IPS-20b (cell line): ENCODE results near the gene SMIM36.
"Not testable (repeated sequence)": the region's sequence is repeated elsewhere in the genome, so short reads cannot be mapped to it uniquely, and the experiment has no call there.

Source experiments
- H3K27ac ChIP-seq: one replicate; pipeline ENCODE4 v1.5.1; 2013; ENCODE audit warnings: low read length
- H3K27me3 ChIP-seq: 2 replicates; pipeline ENCODE4 v1.6.1; 2013; ENCODE audit warnings: mild to moderate bottlenecking, low read length, inconsistent platforms; ENCODE audit not compliant: insufficient read depth
- H3K36me3 ChIP-seq: 2 replicates; pipeline ENCODE4 v1.6.1; 2013; ENCODE audit warnings: low read depth, mild to moderate bottlenecking, inconsistent platforms, low read length, moderate library complexity; ENCODE audit not compliant: insufficient read depth
- H3K4me1 ChIP-seq: 2 replicates; pipeline ENCODE4 v1.6.1; 2013; ENCODE audit warnings: mild to moderate bottlenecking, control low read depth, inconsistent platforms, low read length, moderate library complexity; ENCODE audit not compliant: insufficient read depth
- H3K4me3 ChIP-seq: 2 replicates; pipeline ENCODE4 v1.5.1; 2013; ENCODE audit warnings: mild to moderate bottlenecking, low read length, inconsistent platforms
- H3K9ac ChIP-seq: 2 replicates; pipeline ENCODE4 v1.6.1; 2013; ENCODE audit warnings: low read depth, mild to moderate bottlenecking, inconsistent platforms, low read length, moderate library complexity
- H3K9me3 ChIP-seq: 2 replicates; pipeline ENCODE4 v1.6.1; 2013; ENCODE audit warnings: mild to moderate bottlenecking, low read depth, low read length, inconsistent platforms; ENCODE audit not compliant: insufficient read depth

The SMIM36 gene

DNA sequence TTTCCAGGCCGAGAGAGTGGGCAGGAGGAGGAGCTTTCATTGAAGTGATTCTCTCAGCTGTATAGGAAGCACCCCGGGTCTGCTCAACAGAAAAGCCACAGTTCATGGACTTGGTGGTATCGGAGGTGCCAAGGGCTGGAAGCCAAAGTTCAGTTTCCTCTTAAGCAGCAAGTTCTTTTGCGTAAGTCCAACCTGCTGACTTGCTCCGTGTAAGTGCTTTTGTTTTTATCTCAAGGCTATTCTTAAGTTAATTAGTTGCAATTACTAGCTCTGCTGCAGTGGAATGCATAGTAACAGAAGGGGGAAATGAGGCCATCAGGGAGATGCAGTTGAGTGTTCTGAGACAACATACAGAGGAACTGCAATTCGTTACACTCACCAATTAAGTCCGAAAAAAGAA, 44.6 kb downstream of the SMIM36 start:
- H3K9me3 ChIP-seq: no peaks in the 10 kb centered on the region; the same call in 1 of the 2 replicates
- peak overlapping the region; percentile 30 for H3K27ac ChIP-seq
- peak overlapping the region; percentile 33 for H3K4me3 ChIP-seq
- peak overlapping the region; percentile 43 for H3K9ac ChIP-seq
- no peaks in the 10 kb centered on the region for H3K36me3 ChIP-seq
- no peaks in the 10 kb centered on the region for H3K27me3 ChIP-seq
- H3K4me1 ChIP-seq: peaks cover 11% of the 10 kb centered on the region; the same call in 1 of the 2 replicates

DNA sequence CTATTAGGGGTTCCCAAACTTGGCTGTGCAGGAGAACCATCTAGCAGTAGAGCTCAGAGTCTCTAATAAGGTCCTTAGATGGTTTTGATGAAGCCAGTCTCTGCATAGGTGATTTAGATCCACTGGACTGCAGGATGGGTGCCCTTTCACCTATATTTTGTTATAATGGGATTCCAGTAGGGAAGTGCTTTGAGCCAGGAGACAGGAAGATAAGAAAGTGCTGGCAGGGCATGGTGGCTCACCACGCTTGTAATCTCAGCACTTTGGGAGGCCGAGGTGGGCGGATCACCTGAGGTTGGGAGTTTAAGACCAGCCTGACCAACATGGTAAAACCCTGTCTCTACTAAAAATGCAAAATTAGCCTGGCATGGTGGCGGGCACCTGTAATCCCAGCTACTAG, 45.5 kb downstream of the SMIM36 start:
- H3K9ac ChIP-seq, H3K4me3 ChIP-seq, H3K27ac ChIP-seq, H3K36me3 ChIP-seq, H3K27me3 ChIP-seq, H3K9me3 ChIP-seq: not testable (repeated sequence)
- H3K4me1 ChIP-seq: peaks cover 11% of the 10 kb centered on the region; the same call in 1 of the 2 replicates

DNA sequence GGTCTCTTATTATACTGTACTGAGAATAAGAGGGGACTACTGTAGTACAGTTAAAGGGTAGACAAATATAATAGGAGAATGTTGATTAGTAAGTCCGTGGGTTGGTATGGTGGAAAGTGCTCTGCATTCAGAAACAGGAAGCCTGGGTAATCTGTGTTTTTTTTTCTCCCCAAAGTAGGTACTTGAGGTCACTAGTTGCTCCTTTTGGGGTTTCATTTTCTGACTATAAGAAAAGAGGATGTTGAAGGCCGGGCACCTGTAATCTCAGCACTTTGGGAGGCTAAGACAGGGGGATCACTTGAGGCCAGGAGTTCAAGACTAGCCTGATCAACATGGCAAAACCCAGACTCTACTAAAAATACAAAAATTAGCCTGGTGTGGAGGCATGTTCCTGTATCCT, 47.7 kb downstream of the SMIM36 start:
- Histone ChIP-seq H3K9me3 (no peaks in the 10 kb centered on the region; the same call in 1 of the 2 replicates), H3K27ac (no peak overlapping the region), H3K4me3 (no peak overlapping the region), H3K4me1 (peaks cover 15% of the 10 kb centered on the region; the same call in 1 of the 2 replicates), H3K27me3 (no peaks in the 10 kb centered on the region), H3K36me3 (no peaks in the 10 kb centered on the region), H3K9ac (no peak overlapping the region)

DNA sequence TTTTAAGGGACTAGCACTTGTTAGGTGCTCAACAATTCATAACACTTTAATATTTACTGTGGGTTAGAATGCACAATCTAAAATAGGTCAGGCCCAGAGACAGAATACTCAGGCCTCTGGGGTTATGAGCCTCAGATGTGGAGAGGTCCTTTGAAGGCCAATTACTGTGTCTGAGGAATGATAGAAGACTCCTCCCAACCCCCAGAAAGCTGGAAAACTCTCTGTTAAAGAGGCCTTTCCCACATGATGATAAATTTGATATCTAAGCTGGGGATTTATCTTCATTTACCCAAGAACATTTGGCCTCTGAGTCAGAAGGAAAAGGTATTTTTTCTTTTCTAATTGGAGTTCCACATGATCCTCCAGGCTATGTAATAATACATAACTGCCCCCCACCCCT, 48.5 kb downstream of the SMIM36 start:
- no peak overlapping the region for H3K9ac ChIP-seq
- H3K4me1 ChIP-seq: peaks cover 15% of the 10 kb centered on the region; the same call in 1 of the 2 replicates
- no peak overlapping the region for H3K27ac ChIP-seq
- no peaks in the 10 kb centered on the region for H3K36me3 ChIP-seq
- no peak overlapping the region for H3K4me3 ChIP-seq
- no peaks in the 10 kb centered on the region for H3K27me3 ChIP-seq
- no peaks in the 10 kb centered on the region for H3K9me3 ChIP-seq

DNA sequence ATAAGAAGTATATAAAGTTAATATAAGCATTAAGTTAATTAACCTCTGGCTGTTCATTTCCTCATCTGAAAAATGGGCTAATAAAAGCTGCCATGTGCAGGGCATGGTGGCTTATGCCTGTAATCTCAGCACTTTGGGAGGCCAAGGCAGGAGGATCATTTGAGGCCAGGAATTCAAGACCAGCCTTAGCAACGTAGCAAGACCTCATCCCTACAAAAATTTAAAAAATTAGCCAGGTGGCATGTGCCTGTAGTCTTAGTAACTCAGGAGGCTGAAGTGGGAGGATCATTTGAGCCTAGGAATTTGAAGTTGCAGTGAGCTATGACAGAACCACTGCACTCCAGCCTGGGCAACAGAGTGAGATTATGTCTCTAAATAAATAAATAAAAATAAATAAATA, 49.0 kb downstream of the SMIM36 start:
- no peaks in the 10 kb centered on the region for H3K27me3 ChIP-seq
- peaks cover 15% of the 10 kb centered on the region; the same call in 1 of the 2 replicates for H3K4me1 ChIP-seq

DNA sequence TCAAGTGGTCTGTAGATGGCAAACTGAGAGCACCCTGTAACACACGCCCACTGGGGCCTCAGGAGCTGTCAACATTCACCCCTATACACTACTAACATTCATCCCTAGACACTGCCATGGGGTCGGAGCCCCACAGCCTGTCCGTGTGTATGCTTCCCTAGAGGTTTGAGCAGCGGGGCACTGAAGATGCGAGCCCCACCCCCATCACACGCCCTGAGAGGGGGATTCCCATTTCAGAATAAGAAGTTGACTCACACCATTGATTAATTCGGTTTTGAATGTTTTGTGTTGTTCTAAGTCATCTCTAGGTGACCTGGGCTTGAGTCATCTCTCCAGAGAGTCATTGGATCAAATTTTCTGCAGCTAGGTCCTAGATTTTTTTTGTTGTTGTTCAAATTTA, 52.3 kb downstream of the SMIM36 start:
- Histone ChIP-seq H3K27me3 (no peaks in the 10 kb centered on the region), H3K9ac (no peak overlapping the region), H3K36me3 (no peaks in the 10 kb centered on the region), H3K27ac (no peak overlapping the region), H3K4me1 (peaks cover 16% of the 10 kb centered on the region), H3K9me3 (no peaks in the 10 kb centered on the region), H3K4me3 (no peak overlapping the region)

More for the DNA sequence above, 49.0 kb downstream of the SMIM36 start:
- no peaks in the 10 kb centered on the region for H3K36me3 ChIP-seq
- no peaks in the 10 kb centered on the region for H3K9me3 ChIP-seq
- H3K4me3 ChIP-seq: no peak overlapping the region
- H3K9ac ChIP-seq: no peak overlapping the region
- no peak overlapping the region for H3K27ac ChIP-seq

DNA sequence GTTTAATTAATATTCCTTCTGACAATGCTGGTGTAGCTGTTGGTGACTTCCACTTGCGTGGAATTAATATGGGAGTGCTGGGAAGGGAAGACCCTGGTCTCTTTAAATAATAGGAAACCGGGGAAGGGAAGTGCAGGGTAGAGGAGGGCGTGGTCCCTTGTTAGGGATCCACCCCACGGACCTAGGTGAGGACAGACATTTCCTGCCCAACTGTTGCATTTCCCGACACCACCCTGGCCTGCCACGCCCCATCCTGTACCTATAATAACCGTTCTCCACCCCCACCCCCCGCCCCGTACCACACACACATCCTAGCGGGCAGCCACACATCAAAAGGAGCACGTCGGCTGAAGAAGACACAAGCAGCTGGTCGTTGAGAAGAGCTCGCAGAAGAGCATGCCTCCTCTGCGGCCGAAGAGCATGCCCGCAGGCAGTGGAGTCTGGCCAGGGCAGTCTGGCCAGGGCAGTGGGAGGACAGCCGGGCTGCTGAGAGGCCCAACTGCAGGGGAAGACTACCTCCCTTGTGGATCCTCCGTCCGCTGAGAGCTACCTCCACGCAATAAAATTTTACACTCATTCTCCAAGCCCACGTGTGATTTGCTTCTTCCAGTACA, 52.9 kb downstream of the SMIM36 start:
- no peaks in the 10 kb centered on the region for H3K9me3 ChIP-seq
- H3K4me1 ChIP-seq: peaks cover 20% of the 10 kb centered on the region
- no peak overlapping the region for H3K27ac ChIP-seq
- no peak overlapping the region for H3K4me3 ChIP-seq
- H3K27me3 ChIP-seq: no peaks in the 10 kb centered on the region
- no peaks in the 10 kb centered on the region for H3K36me3 ChIP-seq
- H3K9ac ChIP-seq: no peak overlapping the region

DNA sequence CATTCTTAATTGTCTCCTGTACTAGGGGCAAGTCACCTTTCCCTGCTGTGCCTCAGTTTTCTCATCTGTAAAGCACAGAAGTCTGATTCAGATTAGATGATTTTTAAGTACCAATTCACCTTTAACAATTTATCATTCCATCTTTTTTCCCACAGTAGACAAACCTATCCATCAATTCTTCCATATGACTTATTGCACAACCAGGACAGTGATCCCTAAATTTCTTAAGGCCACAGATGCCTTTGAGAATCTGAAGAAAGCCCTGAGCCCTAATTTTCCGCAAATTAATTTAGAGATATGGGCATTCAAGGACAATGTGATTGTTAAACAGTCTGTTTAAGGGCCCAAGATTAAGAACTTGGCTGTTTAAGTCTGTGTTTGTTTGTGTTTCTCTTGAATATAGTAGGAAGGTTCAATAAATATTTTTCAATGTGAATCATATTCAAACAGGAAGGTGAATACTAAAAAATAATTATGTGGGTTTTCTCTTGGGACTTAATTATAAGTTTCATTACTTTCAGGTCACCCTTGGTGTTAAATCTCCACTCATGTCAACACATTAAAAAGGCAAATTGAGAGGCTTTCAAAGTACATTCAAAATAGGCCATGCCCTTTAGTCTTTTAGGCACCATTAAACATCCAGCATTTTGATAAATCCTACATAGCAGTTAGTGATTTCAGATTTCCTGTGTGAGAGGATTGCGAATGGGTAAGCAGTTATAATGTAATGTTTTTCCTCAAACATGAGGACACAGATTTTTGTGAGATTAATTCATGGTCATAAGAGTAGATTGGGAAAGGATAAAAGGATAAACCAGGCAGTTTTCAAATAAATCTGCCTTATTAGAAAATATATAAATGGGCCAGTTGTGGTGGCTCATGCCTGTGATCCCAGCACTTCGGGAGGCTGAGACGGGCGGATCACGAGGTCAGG, 54.7 kb downstream of the SMIM36 start:
- no peak overlapping the region for H3K27ac ChIP-seq

DNA sequence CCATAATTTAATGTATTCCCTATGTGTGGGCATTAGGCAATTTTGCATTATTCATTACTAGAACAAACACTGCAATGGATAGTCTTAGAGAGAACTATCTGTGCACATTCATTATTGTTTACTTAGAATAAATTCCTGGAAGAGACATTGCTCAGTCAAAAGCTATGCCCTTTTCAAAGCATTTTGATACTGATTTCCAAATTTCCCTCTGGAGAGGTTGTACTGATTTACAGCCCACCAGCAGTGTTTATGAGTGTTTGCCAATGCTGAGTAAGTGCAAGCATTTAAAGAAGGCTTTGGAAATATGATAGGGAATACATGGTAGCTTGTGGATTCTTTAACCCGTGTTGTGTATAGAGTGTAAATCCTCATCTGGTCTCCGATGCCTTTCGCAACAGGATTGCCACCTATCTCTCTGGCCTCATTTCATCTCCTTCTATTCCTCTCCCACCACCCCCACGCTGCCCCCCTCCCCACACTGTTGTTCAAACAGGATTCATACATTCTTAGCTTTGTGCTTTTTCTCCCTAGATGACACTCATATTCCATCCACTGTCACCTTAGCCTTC, 56.3 kb downstream of the SMIM36 start:
- H3K9me3 ChIP-seq: no peaks in the 10 kb centered on the region
- no peak overlapping the region for H3K27ac ChIP-seq
- no peaks in the 10 kb centered on the region for H3K27me3 ChIP-seq
- no peaks in the 10 kb centered on the region for H3K36me3 ChIP-seq
- no peak overlapping the region; the same call in 1 of the 2 replicates for H3K4me3 ChIP-seq
- H3K4me1 ChIP-seq: peaks cover 20% of the 10 kb centered on the region
- no peak overlapping the region for H3K9ac ChIP-seq

More for the DNA sequence above, 54.7 kb downstream of the SMIM36 start:
- Histone ChIP-seq H3K9ac (no peak overlapping the region), H3K36me3 (no peaks in the 10 kb centered on the region), H3K4me3 (no peak overlapping the region), H3K4me1 (peaks cover 20% of the 10 kb centered on the region), H3K9me3 (no peaks in the 10 kb centered on the region), H3K27me3 (no peaks in the 10 kb centered on the region)

DNA sequence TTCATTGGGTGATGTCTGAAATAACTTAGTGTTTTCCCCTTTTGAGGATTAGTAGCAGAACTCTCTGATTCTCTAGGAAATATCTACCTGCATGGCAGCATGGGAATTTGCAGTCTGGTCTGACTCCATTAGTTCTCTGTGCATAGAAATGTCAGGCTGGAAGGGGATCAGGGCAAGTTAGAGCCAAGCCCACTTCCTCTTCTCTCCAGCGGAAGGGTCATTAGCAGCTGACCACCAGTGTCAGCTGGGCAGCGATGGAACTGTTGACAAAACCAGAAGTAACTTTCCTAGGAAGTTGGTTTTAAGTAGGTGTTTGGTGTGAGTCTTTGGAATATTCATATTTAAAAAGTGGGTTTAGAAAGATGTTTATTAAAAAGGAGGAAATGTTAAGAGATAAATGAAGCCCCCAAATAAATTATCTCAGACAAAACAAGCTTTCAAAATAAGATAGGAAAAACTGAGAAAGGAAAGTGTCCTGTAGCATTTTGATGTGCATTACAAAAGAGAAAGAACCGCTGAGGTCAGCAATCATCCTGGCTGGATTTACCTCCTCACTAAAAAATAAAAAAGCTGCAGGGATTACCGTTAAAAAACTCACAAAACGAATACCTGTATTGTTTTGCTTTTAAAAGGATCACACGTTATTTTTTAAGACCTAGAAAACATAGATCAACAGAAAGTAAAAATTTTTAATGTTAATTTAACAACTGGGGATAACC, 57.3 kb downstream of the SMIM36 start:
- Histone ChIP-seq H3K4me3 (peak overlapping the region; percentile 5; the same call in 1 of the 2 replicates), H3K27ac (no peak overlapping the region), H3K9me3 (no peaks in the 10 kb centered on the region), H3K27me3 (no peaks in the 10 kb centered on the region), H3K9ac (no peak overlapping the region), H3K36me3 (no peaks in the 10 kb centered on the region), H3K4me1 (peaks cover 20% of the 10 kb centered on the region)

DNA sequence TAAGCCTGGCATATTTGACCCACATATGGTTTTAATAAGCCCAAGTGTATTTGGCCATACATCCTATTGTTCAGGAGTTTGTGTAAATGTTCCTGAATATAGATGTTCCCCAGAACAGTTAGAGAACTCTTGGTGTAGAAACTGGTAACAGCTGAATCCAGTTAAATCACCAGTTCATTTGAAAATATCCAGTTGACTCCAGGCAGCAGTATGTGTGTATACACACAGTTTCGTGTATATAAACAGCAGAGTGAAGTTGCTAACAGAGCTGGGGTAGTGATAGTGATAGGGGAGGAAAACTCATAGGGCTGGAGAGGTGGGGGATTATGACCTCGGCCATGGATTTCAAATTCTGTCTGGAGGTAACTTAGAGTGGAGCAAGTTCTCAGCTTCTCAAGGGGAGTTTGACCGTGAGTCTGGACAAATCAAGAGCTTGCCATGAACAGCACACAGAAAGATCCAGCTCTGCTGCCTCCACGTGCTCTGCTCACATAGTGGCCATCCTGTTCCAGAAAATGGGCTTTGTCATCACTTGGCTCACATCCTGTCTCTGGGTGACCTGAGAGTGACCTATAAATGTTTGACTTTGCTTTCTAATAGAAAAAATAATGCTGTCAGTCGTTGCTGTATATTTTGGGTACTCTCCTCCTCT, 59.0 kb downstream of the SMIM36 start:
- Histone ChIP-seq H3K9me3 (no peaks in the 10 kb centered on the region), H3K36me3 (no peaks in the 10 kb centered on the region), H3K4me1 (peaks cover 16% of the 10 kb centered on the region), H3K9ac (no peak overlapping the region), H3K27me3 (no peaks in the 10 kb centered on the region), H3K4me3 (no peak overlapping the region), H3K27ac (no peak overlapping the region)
